ENCODE results near the gene SNED1. TPM values are rescaled to one million over a fixed set of nuclear protein-coding genes. Genes with fewer than 3 reads are reported as not detected.

SNED1 gene
- total RNA-seq, 4 donors from 2014 or later, result 9.0 to 18.4 (median 17.1) TPM

- no peak overlapping the region for H3K4me3 ChIP-seq (ENCODE audit: low read depth, poor library complexity, severe bottlenecking)
- intact Hi-C loops (cut with DNase I; ENCODE audit: low total_unique reads), result no loop called here
- WGBS, 2 donors, result 88 to 92% methylated on average over 13 to 20 of the region's 20 CpGs
- TF ChIP-seq POLR2A (IDR thresholded peaks at IDR 0.05), result no peak
- no peak for TF ChIP-seq CTCF (IDR thresholded peaks at IDR 0.05)
- DNase-seq (ENCODE audit: low spot score in 2 of 2), result peak; percentile 8 to 82
Measured at GRCh38 chr2:240963868-240964703, 34.3 kb upstream of the SNED1 start.

- TF ChIP-seq CTCF (IDR thresholded peaks at IDR 0.05) (no peak), POLR2A (IDR thresholded peaks at IDR 0.05) (no peak)
- 92 to 96% methylated on average over 9 to 11 of the region's 15 CpGs for WGBS, 2 donors
- no peak overlapping the region for H3K4me3 ChIP-seq (ENCODE audit: low read depth, poor library complexity, severe bottlenecking)
- peak in 1 of 2 donors; percentile 82 for DNase-seq (ENCODE audit: low spot score in 2 of 2)
- intact Hi-C loops (cut with DNase I; ENCODE audit: low total_unique reads), result no loop called here
Measured at GRCh38 chr2:240964704-240965295, 33.6 kb upstream of the SNED1 start.

- no peak for TF ChIP-seq POLR2A (IDR thresholded peaks at IDR 0.05)
- TF ChIP-seq CTCF (IDR thresholded peaks at IDR 0.05), result no peak
- intact Hi-C loops (cut with DNase I; ENCODE audit: low total_unique reads), result no loop called here
- no peak overlapping the region for H3K4me3 ChIP-seq (ENCODE audit: low read depth, poor library complexity, severe bottlenecking)
- 89 to 90% methylated on average over 13 to 15 of the region's 22 CpGs for WGBS, 2 donors
- peak in 1 of 2 donors; percentile 82 for DNase-seq (ENCODE audit: low spot score in 2 of 2)
Measured at GRCh38 chr2:240965296-240965904, 33.0 kb upstream of the SNED1 start.

GRCh38 chr2:240965905-240966456, 32.4 kb upstream of the SNED1 start:
- H3K4me3 ChIP-seq (ENCODE audit: low read depth, poor library complexity, severe bottlenecking), result no peak overlapping the region
- intact Hi-C loops (cut with DNase I; ENCODE audit: low total_unique reads), result no loop called here
- peak in 1 of 2 donors; percentile 82 for DNase-seq (ENCODE audit: low spot score in 2 of 2)
- 91 to 92% methylated on average over 12 to 20 of the region's 28 CpGs for WGBS, 2 donors
- TF ChIP-seq POLR2A (IDR thresholded peaks at IDR 0.05), result no peak
- no peak for TF ChIP-seq CTCF (IDR thresholded peaks at IDR 0.05)

DNA sequence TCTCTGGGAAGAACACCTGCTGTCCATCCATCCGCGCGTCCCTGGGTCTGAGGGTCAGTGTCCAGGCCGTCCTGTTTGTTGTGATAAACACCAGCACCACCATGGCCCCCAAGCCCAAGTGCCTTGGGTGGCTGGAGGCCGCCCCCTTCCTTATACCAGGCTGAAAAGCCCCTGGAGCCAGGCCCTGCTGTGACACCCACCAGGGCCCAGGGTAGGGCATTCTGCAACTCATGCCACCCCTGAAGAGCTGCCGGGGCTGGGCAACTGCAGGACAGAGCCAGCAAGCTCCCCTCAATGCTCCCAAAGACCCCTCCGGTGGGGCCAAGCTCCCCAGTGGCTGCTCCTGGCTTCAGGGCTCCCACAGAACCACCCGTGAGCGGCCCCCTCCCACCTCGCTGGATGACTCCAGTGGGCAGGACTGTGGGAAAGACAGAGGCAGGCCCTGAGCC, 31.9 kb upstream of the SNED1 start:
- 73 to 97% methylated on average over 6 to 8 of the region's 10 CpGs for WGBS, 2 donors
- TF ChIP-seq POLR2A (IDR thresholded peaks at IDR 0.05) (no peak), CTCF (IDR thresholded peaks at IDR 0.05) (no peak)
- no peak overlapping the region for H3K4me3 ChIP-seq (ENCODE audit: low read depth, poor library complexity, severe bottlenecking)
- intact Hi-C loops (cut with DNase I; ENCODE audit: low total_unique reads), result no loop called here
- DNase-seq (ENCODE audit: low spot score in 2 of 2), result peak in 1 of 2 donors; percentile 83

Data from lower leg skin (tissue), 4 donors.